ENCODE measurements around the gene RRAS2. TPM values are rescaled to one million over a fixed set of nuclear protein-coding genes. Genes with fewer than 3 reads are reported as not detected.
A peak's percentile ranks its signal among the peaks of the same experiment; 100 is the strongest.

RRAS2 gene
- total RNA-seq, 1 experiment from 2014 or later: 164 TPM

DNA sequence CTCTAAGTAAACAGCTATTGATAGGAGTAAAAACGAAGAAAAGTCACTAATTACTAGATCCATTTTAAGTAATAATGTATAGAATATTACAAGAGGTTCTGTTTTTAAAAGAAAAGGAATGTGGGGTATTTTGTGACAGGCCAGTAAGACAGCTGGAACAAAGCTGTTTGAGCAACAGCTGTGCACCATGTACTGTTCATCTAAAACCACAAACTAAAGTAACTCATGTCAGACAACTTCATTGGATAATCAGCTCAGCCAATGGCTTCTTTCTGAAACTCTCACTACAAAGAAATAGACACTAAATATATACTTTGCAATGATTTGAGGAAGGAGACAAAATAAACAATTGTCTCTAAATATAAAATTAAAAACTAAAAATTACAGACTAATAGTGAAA lies 16.1 kb downstream of the RRAS2 start (continued):
- TF ChIP-seq, protein P1, sequence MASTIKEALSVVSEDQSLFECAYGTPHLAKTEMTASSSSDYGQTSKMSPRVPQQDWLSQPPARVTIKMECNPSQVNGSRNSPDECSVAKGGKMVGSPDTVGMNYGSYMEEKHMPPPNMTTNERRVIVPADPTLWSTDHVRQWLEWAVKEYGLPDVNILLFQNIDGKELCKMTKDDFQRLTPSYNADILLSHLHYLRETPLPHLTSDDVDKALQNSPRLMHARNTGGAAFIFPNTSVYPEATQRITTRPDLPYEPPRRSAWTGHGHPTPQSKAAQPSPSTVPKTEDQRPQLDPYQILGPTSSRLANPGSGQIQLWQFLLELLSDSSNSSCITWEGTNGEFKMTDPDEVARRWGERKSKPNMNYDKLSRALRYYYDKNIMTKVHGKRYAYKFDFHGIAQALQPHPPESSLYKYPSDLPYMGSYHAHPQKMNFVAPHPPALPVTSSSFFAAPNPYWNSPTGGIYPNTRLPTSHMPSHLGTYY (CRISPR knock-in tag; IDR thresholded peaks at IDR 0.05): no peak
- TF ChIP-seq ZNF396 (CRISPR knock-in tag; IDR thresholded peaks at IDR 0.05; ENCODE audit: borderline replicate concordance) (no peak), ZNF121 (CRISPR knock-in tag; IDR thresholded peaks at IDR 0.05) (no peak), JAZF1 (CRISPR knock-in tag; IDR thresholded peaks at IDR 0.05) (no peak)
- TF ChIP-seq, protein P2, sequence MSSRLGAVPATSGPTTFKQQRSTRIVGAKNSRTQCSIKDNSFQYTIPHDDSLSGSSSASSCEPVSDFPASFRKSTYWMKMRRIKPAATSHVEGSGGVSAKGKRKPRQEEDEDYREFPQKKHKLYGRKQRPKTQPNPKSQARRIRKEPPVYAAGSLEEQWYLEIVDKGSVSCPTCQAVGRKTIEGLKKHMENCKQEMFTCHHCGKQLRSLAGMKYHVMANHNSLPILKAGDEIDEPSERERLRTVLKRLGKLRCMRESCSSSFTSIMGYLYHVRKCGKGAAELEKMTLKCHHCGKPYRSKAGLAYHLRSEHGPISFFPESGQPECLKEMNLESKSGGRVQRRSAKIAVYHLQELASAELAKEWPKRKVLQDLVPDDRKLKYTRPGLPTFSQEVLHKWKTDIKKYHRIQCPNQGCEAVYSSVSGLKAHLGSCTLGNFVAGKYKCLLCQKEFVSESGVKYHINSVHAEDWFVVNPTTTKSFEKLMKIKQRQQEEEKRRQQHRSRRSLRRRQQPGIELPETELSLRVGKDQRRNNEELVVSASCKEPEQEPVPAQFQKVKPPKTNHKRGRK (CRISPR knock-in tag; IDR thresholded peaks at IDR 0.05; ENCODE audit: borderline replicate concordance): no peak
- TF ChIP-seq, protein P3, sequence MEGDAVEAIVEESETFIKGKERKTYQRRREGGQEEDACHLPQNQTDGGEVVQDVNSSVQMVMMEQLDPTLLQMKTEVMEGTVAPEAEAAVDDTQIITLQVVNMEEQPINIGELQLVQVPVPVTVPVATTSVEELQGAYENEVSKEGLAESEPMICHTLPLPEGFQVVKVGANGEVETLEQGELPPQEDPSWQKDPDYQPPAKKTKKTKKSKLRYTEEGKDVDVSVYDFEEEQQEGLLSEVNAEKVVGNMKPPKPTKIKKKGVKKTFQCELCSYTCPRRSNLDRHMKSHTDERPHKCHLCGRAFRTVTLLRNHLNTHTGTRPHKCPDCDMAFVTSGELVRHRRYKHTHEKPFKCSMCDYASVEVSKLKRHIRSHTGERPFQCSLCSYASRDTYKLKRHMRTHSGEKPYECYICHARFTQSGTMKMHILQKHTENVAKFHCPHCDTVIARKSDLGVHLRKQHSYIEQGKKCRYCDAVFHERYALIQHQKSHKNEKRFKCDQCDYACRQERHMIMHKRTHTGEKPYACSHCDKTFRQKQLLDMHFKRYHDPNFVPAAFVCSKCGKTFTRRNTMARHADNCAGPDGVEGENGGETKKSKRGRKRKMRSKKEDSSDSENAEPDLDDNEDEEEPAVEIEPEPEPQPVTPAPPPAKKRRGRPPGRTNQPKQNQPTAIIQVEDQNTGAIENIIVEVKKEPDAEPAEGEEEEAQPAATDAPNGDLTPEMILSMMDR (IDR thresholded peaks at IDR 0.05): no peak
- TF ChIP-seq, protein P4, sequence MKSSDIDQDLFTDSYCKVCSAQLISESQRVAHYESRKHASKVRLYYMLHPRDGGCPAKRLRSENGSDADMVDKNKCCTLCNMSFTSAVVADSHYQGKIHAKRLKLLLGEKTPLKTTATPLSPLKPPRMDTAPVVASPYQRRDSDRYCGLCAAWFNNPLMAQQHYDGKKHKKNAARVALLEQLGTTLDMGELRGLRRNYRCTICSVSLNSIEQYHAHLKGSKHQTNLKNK (CRISPR knock-in tag; IDR thresholded peaks at IDR 0.05): no peak
- TF ChIP-seq, protein P5, sequence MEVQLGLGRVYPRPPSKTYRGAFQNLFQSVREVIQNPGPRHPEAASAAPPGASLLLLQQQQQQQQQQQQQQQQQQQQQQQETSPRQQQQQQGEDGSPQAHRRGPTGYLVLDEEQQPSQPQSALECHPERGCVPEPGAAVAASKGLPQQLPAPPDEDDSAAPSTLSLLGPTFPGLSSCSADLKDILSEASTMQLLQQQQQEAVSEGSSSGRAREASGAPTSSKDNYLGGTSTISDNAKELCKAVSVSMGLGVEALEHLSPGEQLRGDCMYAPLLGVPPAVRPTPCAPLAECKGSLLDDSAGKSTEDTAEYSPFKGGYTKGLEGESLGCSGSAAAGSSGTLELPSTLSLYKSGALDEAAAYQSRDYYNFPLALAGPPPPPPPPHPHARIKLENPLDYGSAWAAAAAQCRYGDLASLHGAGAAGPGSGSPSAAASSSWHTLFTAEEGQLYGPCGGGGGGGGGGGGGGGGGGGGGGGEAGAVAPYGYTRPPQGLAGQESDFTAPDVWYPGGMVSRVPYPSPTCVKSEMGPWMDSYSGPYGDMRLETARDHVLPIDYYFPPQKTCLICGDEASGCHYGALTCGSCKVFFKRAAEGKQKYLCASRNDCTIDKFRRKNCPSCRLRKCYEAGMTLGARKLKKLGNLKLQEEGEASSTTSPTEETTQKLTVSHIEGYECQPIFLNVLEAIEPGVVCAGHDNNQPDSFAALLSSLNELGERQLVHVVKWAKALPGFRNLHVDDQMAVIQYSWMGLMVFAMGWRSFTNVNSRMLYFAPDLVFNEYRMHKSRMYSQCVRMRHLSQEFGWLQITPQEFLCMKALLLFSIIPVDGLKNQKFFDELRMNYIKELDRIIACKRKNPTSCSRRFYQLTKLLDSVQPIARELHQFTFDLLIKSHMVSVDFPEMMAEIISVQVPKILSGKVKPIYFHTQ (CRISPR knock-in tag; IDR thresholded peaks at IDR 0.05): no peak
- TF ChIP-seq, protein P6, sequence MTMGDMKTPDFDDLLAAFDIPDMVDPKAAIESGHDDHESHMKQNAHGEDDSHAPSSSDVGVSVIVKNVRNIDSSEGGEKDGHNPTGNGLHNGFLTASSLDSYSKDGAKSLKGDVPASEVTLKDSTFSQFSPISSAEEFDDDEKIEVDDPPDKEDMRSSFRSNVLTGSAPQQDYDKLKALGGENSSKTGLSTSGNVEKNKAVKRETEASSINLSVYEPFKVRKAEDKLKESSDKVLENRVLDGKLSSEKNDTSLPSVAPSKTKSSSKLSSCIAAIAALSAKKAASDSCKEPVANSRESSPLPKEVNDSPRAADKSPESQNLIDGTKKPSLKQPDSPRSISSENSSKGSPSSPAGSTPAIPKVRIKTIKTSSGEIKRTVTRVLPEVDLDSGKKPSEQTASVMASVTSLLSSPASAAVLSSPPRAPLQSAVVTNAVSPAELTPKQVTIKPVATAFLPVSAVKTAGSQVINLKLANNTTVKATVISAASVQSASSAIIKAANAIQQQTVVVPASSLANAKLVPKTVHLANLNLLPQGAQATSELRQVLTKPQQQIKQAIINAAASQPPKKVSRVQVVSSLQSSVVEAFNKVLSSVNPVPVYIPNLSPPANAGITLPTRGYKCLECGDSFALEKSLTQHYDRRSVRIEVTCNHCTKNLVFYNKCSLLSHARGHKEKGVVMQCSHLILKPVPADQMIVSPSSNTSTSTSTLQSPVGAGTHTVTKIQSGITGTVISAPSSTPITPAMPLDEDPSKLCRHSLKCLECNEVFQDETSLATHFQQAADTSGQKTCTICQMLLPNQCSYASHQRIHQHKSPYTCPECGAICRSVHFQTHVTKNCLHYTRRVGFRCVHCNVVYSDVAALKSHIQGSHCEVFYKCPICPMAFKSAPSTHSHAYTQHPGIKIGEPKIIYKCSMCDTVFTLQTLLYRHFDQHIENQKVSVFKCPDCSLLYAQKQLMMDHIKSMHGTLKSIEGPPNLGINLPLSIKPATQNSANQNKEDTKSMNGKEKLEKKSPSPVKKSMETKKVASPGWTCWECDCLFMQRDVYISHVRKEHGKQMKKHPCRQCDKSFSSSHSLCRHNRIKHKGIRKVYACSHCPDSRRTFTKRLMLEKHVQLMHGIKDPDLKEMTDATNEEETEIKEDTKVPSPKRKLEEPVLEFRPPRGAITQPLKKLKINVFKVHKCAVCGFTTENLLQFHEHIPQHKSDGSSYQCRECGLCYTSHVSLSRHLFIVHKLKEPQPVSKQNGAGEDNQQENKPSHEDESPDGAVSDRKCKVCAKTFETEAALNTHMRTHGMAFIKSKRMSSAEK (CRISPR knock-in tag; IDR thresholded peaks at IDR 0.05; ENCODE audit: borderline replicate concordance): no peak

DNA sequence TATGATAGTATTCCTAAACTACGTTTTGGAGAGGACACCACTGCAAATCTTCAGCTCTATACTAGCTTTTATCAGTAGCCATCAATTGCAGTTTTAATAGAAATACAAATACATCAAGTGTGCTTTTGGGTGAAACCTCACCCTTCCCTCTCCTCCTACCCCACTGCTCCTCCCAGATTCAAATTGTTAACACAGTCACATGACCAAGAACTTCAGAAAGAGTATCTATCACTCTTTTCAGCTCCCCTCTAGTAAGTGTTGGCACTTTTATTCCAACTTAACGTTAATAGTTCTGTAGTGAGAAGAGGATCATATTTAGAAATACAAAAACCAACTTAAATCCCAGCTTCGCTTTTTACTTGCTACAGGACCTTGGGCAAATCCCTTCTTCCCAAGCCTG lies 17.0 kb downstream of the RRAS2 start:
- Mint-ChIP-seq H3K36me3 (peaks cover 6% of the 10 kb centered on the region), H3K4me3 (peak overlapping the region; percentile 77), H3K4me1 (peaks cover 75% of the 10 kb centered on the region), H3K27ac (peak overlapping the region; percentile 98), H3K27me3 (ENCODE audit: low read depth) (no peaks in the 10 kb centered on the region), H3K9me3 (peaks cover 4% of the 10 kb centered on the region)
- DNase-seq (ENCODE audit: low spot score): no peak
- POLR2A ChIA-PET: interaction anchor here (1.9 kb wide), 1 partner anchor 16 kb away, joined by 7 read pairs; no protein-coding TSS in a partner anchor
- CTCF ChIA-PET: interaction anchor here (1.1 to 3.0 kb wide), 3 partner anchors 34 to 72 kb away, joined by 3 to 11 read pairs (median 9); no protein-coding TSS in a partner anchor
- peak; percentile 31 for ATAC-seq
- TF ChIP-seq, protein P7, sequence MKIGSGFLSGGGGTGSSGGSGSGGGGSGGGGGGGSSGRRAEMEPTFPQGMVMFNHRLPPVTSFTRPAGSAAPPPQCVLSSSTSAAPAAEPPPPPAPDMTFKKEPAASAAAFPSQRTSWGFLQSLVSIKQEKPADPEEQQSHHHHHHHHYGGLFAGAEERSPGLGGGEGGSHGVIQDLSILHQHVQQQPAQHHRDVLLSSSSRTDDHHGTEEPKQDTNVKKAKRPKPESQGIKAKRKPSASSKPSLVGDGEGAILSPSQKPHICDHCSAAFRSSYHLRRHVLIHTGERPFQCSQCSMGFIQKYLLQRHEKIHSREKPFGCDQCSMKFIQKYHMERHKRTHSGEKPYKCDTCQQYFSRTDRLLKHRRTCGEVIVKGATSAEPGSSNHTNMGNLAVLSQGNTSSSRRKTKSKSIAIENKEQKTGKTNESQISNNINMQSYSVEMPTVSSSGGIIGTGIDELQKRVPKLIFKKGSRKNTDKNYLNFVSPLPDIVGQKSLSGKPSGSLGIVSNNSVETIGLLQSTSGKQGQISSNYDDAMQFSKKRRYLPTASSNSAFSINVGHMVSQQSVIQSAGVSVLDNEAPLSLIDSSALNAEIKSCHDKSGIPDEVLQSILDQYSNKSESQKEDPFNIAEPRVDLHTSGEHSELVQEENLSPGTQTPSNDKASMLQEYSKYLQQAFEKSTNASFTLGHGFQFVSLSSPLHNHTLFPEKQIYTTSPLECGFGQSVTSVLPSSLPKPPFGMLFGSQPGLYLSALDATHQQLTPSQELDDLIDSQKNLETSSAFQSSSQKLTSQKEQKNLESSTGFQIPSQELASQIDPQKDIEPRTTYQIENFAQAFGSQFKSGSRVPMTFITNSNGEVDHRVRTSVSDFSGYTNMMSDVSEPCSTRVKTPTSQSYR (CRISPR knock-in tag; IDR thresholded peaks at IDR 0.05): no peak
- TF ChIP-seq MYBL2 (CRISPR knock-in tag; IDR thresholded peaks at IDR 0.05) (no peak), SP1 (CRISPR knock-in tag; conservative IDR thresholded peaks at IDR 0.05) (no peak)
- TF ChIP-seq, protein P8, sequence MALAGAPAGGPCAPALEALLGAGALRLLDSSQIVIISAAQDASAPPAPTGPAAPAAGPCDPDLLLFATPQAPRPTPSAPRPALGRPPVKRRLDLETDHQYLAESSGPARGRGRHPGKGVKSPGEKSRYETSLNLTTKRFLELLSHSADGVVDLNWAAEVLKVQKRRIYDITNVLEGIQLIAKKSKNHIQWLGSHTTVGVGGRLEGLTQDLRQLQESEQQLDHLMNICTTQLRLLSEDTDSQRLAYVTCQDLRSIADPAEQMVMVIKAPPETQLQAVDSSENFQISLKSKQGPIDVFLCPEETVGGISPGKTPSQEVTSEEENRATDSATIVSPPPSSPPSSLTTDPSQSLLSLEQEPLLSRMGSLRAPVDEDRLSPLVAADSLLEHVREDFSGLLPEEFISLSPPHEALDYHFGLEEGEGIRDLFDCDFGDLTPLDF (CRISPR knock-in tag; IDR thresholded peaks at IDR 0.05): no peak
- TF ChIP-seq, protein P9, sequence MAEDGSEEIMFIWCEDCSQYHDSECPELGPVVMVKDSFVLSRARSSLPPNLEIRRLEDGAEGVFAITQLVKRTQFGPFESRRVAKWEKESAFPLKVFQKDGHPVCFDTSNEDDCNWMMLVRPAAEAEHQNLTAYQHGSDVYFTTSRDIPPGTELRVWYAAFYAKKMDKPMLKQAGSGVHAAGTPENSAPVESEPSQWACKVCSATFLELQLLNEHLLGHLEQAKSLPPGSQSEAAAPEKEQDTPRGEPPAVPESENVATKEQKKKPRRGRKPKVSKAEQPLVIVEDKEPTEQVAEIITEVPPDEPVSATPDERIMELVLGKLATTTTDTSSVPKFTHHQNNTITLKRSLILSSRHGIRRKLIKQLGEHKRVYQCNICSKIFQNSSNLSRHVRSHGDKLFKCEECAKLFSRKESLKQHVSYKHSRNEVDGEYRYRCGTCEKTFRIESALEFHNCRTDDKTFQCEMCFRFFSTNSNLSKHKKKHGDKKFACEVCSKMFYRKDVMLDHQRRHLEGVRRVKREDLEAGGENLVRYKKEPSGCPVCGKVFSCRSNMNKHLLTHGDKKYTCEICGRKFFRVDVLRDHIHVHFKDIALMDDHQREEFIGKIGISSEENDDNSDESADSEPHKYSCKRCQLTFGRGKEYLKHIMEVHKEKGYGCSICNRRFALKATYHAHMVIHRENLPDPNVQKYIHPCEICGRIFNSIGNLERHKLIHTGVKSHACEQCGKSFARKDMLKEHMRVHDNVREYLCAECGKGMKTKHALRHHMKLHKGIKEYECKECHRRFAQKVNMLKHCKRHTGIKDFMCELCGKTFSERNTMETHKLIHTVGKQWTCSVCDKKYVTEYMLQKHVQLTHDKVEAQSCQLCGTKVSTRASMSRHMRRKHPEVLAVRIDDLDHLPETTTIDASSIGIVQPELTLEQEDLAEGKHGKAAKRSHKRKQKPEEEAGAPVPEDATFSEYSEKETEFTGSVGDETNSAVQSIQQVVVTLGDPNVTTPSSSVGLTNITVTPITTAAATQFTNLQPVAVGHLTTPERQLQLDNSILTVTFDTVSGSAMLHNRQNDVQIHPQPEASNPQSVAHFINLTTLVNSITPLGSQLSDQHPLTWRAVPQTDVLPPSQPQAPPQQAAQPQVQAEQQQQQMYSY (CRISPR knock-in tag; IDR thresholded peaks at IDR 0.05): no peak

Measured in WTC11 (cell line).